Measurements from ENCODE around the gene DDRGK1.
A peak's percentile ranks its signal among the peaks of the same experiment; 100 is the strongest.
"Not testable (repeated sequence)": the region's sequence is repeated elsewhere in the genome, so short reads cannot be mapped to it uniquely, and the experiment has no call there.

Gene DDRGK1

GRCh38 chr20:3210346-3210745 lies 5.9 kb upstream of the DDRGK1 start:
- no peak for DNase-seq

- DNase-seq: no peak
Measured at GRCh38 chr20:3209946-3210317, 5.5 kb upstream of the DDRGK1 start.

- peak; percentile 27 to 63 for DNase-seq
Measured at GRCh38 chr20:3209257-3209945, 4.9 kb upstream of the DDRGK1 start, which contains the start of gene ITPA. Gene ITPA, plus strand, starts transcription at chr20:3209498. Its CDS starts 54 bp downstream, at chr20:3209552.

- DNase-seq: no peak
Measured at GRCh38 chr20:3208786-3209256, 4.3 kb upstream of the DDRGK1 start.

- peak in 1 of 2 experiments; percentile 21 for DNase-seq
Measured at GRCh38 chr20:3203315-3204123, 963 bp downstream of the DDRGK1 start.

GRCh38 chr20:3202965-3203314 lies 1.5 kb downstream of the DDRGK1 start:
- DNase-seq: no peak

- DNase-seq: no peak
Measured at GRCh38 chr20:3199976-3200755, 4.3 kb downstream of the DDRGK1 start.

GRCh38 chr20:3199206-3199605 lies 5.3 kb downstream of the DDRGK1 start:
- no peak for DNase-seq

- DNase-seq: no peak
Measured at GRCh38 chr20:3195590-3196237, 8.8 kb downstream of the DDRGK1 start.

GRCh38 chr20:3194617-3195280 lies 9.7 kb downstream of the DDRGK1 start:
- DNase-seq: no peak

GRCh38 chr20:3193806-3194616 lies 10.5 kb downstream of the DDRGK1 start:
- DNase-seq: no peak

GRCh38 chr20:3192226-3193015 lies 12.1 kb downstream of the DDRGK1 start:
- DNase-seq: no peak

- DNase-seq: no peak
Measured at GRCh38 chr20:3190681-3191111, 13.8 kb downstream of the DDRGK1 start.

GRCh38 chr20:3189561-3190131 lies 14.8 kb downstream of the DDRGK1 start:
- DNase-seq: no peak

- DNase-seq: no peak
Measured at GRCh38 chr20:3188823-3189413, 15.6 kb downstream of the DDRGK1 start.

GRCh38 chr20:3187861-3188260 lies 16.6 kb downstream of the DDRGK1 start:
- DNase-seq: not testable (repeated sequence)

GRCh38 chr20:3183896-3184612 lies 20.4 kb downstream of the DDRGK1 start:
- DNase-seq: no peak

GRCh38 chr20:3182429-3182828 lies 22.1 kb downstream of the DDRGK1 start:
- not testable (repeated sequence) for DNase-seq

- DNase-seq: no peak
Measured at GRCh38 chr20:3181270-3181669, 23.2 kb downstream of the DDRGK1 start.
